H9 (cell line): ENCODE data around the gene INMT. TPM values are rescaled to one million over a fixed set of nuclear protein-coding genes. Genes with fewer than 3 reads are reported as not detected.

Experiments
- DNase-seq: peaks from one replicate; pipeline ENCODE4 v3.0.0-alpha.2; 2017
- H2AFZ ChIP-seq: one replicate; pipeline ENCODE4 v1.6.1; 2013; ENCODE audit warnings: mild to moderate bottlenecking, low read length, control low read depth, moderate library complexity
- H2AK5ac ChIP-seq: 2 replicates; pipeline ENCODE4 v1.6.1; 2013; ENCODE audit warnings: low read length, control low read depth, mixed read lengths; ENCODE audit not compliant: insufficient read length
- H2BK120ac ChIP-seq: one replicate; pipeline ENCODE4 v1.6.1; 2013; ENCODE audit warnings: low read depth, mild to moderate bottlenecking, low read length, control low read depth, inconsistent platforms; ENCODE audit not compliant: poor library complexity, severe bottlenecking
- H2BK12ac ChIP-seq: 2 replicates; pipeline ENCODE4 v1.6.1; 2013; ENCODE audit warnings: low read length, control low read depth, mixed read lengths, low read depth; ENCODE audit not compliant: insufficient read length
- H2BK15ac ChIP-seq: 2 replicates; pipeline ENCODE4 v1.6.1; 2013; ENCODE audit warnings: low read depth, low read length, control low read depth
- H2BK20ac ChIP-seq: one replicate; pipeline ENCODE4 v1.6.1; 2013; ENCODE audit warnings: low read depth, mild to moderate bottlenecking, low read length, control low read depth, inconsistent platforms; ENCODE audit not compliant: poor library complexity, severe bottlenecking
- H2BK5ac ChIP-seq: 2 replicates; pipeline ENCODE4 v1.6.1; 2013; ENCODE audit warnings: low read length, control low read depth, mixed read lengths; ENCODE audit not compliant: insufficient read length
- H3K14ac ChIP-seq: 2 replicates; pipeline ENCODE4 v1.6.1; 2013; ENCODE audit warnings: low read length, control low read depth; ENCODE audit not compliant: insufficient read depth
- H3K18ac ChIP-seq: 2 replicates; pipeline ENCODE4 v1.6.1; 2013; ENCODE audit warnings: low read depth, mild to moderate bottlenecking, mixed read lengths, low read length, control low read depth; ENCODE audit not compliant: insufficient read length
- H3K23ac ChIP-seq: 2 replicates; pipeline ENCODE4 v1.6.1; 2013; ENCODE audit warnings: low read length, control low read depth, mixed read lengths, low read depth; ENCODE audit not compliant: insufficient read length
- H3K23me2 ChIP-seq: 2 replicates; pipeline ENCODE4 v1.6.1; 2013; ENCODE audit warnings: low read depth, mild to moderate bottlenecking, mixed read lengths, low read length, control low read depth; ENCODE audit not compliant: insufficient read length, poor library complexity, severe bottlenecking
- H3K27ac ChIP-seq: 2 replicates; pipeline ENCODE4 v1.5.1; 2013; ENCODE audit warnings: low read length, control low read depth, mixed read lengths, low read depth; ENCODE audit not compliant: insufficient read length
- H3K27me3 ChIP-seq: 2 replicates; pipeline ENCODE4 v1.6.1; 2013; ENCODE audit warnings: low read length, control low read depth, inconsistent platforms; ENCODE audit not compliant: insufficient read depth
- H3K4ac ChIP-seq: 2 replicates; pipeline ENCODE4 v1.6.1; 2013; ENCODE audit warnings: low read depth, mild to moderate bottlenecking, control low read depth, inconsistent platforms, low read length, moderate library complexity
- H3K4me1 ChIP-seq: 2 replicates; pipeline ENCODE4 v1.6.1; 2013; ENCODE audit warnings: low read length, control low read depth, inconsistent platforms; ENCODE audit not compliant: insufficient read depth
- H3K4me2 ChIP-seq: 2 replicates; pipeline ENCODE4 v1.6.1; 2013; ENCODE audit warnings: low read length, control low read depth, mixed read lengths; ENCODE audit not compliant: insufficient read length, insufficient read depth
- H3K56ac ChIP-seq: 2 replicates; pipeline ENCODE4 v1.6.1; 2013; ENCODE audit warnings: low read depth, mild to moderate bottlenecking, mixed read lengths, low read length, control low read depth; ENCODE audit not compliant: insufficient read length
- H3K79me1 ChIP-seq: 2 replicates; pipeline ENCODE4 v1.6.1; 2013; ENCODE audit warnings: low read depth, mild to moderate bottlenecking, moderate library complexity, low read length, control low read depth, inconsistent platforms; ENCODE audit not compliant: insufficient read depth, poor library complexity, severe bottlenecking
- H3K79me2 ChIP-seq: 2 replicates; pipeline ENCODE4 v1.6.1; 2013; ENCODE audit warnings: low read length, control low read depth, inconsistent platforms; ENCODE audit not compliant: insufficient read depth
- H3K9ac ChIP-seq: 2 replicates; pipeline ENCODE4 v1.6.1; 2013; ENCODE audit warnings: low read length, control low read depth, mixed read lengths; ENCODE audit not compliant: insufficient read length; ENCODE audit errors: extremely low read depth
- H3K9me3 ChIP-seq: one replicate; pipeline ENCODE4 v1.6.1; 2013; ENCODE audit warnings: low read depth, low read length, inconsistent platforms; ENCODE audit not compliant: control insufficient read depth
- H3T11ph ChIP-seq: one replicate; pipeline ENCODE4 v1.6.1; 2013; ENCODE audit warnings: mild to moderate bottlenecking, low read length, control low read depth, inconsistent platforms
- H4K20me1 ChIP-seq: one replicate; pipeline ENCODE4 v1.6.1; 2013; ENCODE audit not compliant: control insufficient read depth, insufficient read length, insufficient read depth
- H4K5ac ChIP-seq: 2 replicates; pipeline ENCODE4 v1.6.1; 2013; ENCODE audit warnings: low read depth, mild to moderate bottlenecking, mixed read lengths, low read length, control low read depth; ENCODE audit not compliant: insufficient read length
- H4K8ac ChIP-seq: replicated peaks from 2 replicates; pipeline ENCODE4 v1.6.1; 2013; ENCODE audit warnings: low read length, control low read depth, mixed read lengths, low read depth; ENCODE audit not compliant: insufficient read length
- H4K91ac ChIP-seq: 2 replicates; pipeline ENCODE4 v1.6.1; 2013; ENCODE audit warnings: low read depth, mild to moderate bottlenecking, moderate library complexity, mixed read lengths, low read length, control low read depth; ENCODE audit not compliant: insufficient read length
- H3K27ac Mint-ChIP-seq, 3 experiments: 2 replicates in 2 of 3; 3 replicates in 1 of 3; pipeline ENCODE4 v1.8.0; 2020 to 2021; ENCODE audit warnings: mixed read lengths in 3 of 3, mild to moderate bottlenecking in 1 of 3, moderate library complexity in 1 of 3
- H3K27me3 Mint-ChIP-seq: 2 replicates; pipeline ENCODE4 v1.8.0; 2021; ENCODE audit warnings: low read depth, mild to moderate bottlenecking, moderate library complexity, mixed read lengths
- H3K36me3 Mint-ChIP-seq, 3 experiments: 2 replicates in 2 of 3; 3 replicates in 1 of 3; pipeline ENCODE4 v1.8.0; 2020 to 2021; ENCODE audit warnings: low read depth in 3 of 3, mixed read lengths in 3 of 3; ENCODE audit not compliant: insufficient read depth in 1 of 3
- H3K4me1 Mint-ChIP-seq, 2 experiments: 2 replicates each; pipeline ENCODE4 v1.8.0; 2020; ENCODE audit warnings: mixed read lengths in 2 of 2
- H3K4me3 Mint-ChIP-seq, 2 experiments: 2 replicates in 1 of 2; 3 replicates in 1 of 2; pipeline ENCODE4 v1.8.0; 2020 to 2021; ENCODE audit warnings: mild to moderate bottlenecking in 2 of 2, mixed read lengths in 2 of 2, moderate library complexity in 1 of 2
- H3K9me3 Mint-ChIP-seq, 2 experiments: 2 replicates in 1 of 2; 3 replicates in 1 of 2; pipeline ENCODE4 v1.8.0; 2020; ENCODE audit warnings: mild to moderate bottlenecking in 2 of 2, mixed read lengths in 2 of 2, moderate library complexity in 1 of 2
- CTCF ChIP-seq: fragments of 200-600 bp; sonication (generic); conservative IDR thresholded peaks from 3 replicates; pipeline ENCODE4 v1.8.0; 2021; ENCODE audit warnings: antibody characterized with exemption, mild to moderate bottlenecking
- whole genome bisulfite sequencing: extraction: QIAGEN DNeasy Blood & Tissue Kit; methylation state at CpG from one replicate; pipeline ENCODE4 v1.1.7; 2013; ENCODE audit warnings: missing lambda C conversion rate, low lambda C conversion rate, mixed read lengths; ENCODE audit not compliant: insufficient read length; ENCODE audit errors: extremely low coverage; 5-methylcytosine and 5-hydroxymethylcytosine counted together
- total RNA-seq: library from RNA; stranded (reverse); gene quantifications from 2 replicates; pipeline ENCODE4 v1.2.1, GENCODE V29; 2021

Gene INMT
- total RNA-seq, 1 experiment from 2014 or later = 0.70 TPM

DNA sequence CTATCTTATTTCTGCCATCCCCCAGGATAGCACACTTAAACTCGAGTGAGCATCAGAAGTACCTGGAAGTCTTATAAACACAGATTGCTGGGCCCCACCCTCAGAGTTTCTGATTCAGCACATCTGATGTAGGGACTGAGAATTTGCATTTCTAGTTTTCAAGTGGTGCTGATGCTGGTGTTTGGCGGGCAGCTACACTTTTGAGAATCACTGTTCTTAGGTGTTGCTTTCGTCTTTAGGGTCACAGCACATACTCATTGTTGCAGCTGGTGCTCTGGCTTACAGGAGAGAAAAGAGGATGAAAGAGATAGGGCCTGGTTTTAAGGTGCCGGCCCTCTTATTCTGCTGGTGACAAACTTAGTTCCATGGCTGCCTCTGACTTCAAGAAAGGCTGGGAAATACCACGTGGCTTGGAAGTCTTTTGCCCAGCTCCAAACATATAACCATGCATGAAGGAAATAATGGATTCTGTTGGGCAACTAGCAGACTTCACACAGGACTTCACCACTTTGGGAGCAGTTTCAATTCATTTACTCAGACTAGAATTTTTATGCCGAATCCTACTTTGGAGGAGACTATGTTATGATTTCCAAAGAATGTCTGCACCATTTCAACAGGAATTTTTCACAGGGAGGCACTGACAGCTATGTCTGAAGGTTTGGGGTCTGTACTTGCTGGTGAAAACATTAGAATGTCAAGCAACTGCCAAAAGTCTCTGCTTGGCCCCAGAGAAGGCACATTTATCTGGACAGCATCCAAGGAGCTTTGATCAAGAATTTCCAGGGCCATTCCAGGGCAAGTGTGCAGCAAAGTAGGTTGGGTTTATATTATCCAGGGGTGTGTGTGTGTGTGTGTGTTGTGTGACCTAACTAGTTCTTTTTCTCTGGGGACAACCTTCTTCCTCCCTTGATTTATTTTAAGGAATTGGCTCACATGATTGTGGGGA, 12.4 kb downstream of the INMT start:
- no peaks in the 10 kb centered on the region for H3K79me2 ChIP-seq

More for the DNA sequence above, 12.4 kb downstream of the INMT start:
- Histone ChIP-seq H3K9ac (no peak overlapping the region), H2AFZ (no peak overlapping the region), H2BK120ac (no peak overlapping the region), H2BK12ac (no peak overlapping the region), H3K14ac (no peak overlapping the region), H2BK20ac (no peak overlapping the region), H4K91ac (no peak overlapping the region), H4K20me1 (no peaks in the 10 kb centered on the region), H3K23me2 (no peaks in the 10 kb centered on the region), H2BK5ac (no peak overlapping the region), H2AK5ac (no peak overlapping the region), H3K56ac (no peak overlapping the region), H3K4me2 (no peak overlapping the region), H3K4ac (no peak overlapping the region), H3K18ac (no peak overlapping the region), H3K27ac (no peak overlapping the region), H3K23ac (no peak overlapping the region), H3K9me3 (no peaks in the 10 kb centered on the region), H3T11ph (no peak overlapping the region), H3K27me3 (no peaks in the 10 kb centered on the region), H4K5ac (no peak overlapping the region), H3K4me1 (no peaks in the 10 kb centered on the region), H3K79me1 (no peaks in the 10 kb centered on the region), H4K8ac (no peak overlapping the region), H2BK15ac (no peak overlapping the region)
- DNase-seq = no peak
- no peaks in the 10 kb centered on the region for H3K36me3 Mint-ChIP-seq
- no peak overlapping the region for H3K4me3 Mint-ChIP-seq
- no peak overlapping the region for H3K27ac Mint-ChIP-seq
- TF ChIP-seq CTCF = no peak
- no peaks in the 10 kb centered on the region for H3K4me1 Mint-ChIP-seq
- WGBS = no CpG with 5 or more reads among the region's 6 CpGs
- H3K9me3 Mint-ChIP-seq = no peaks in the 10 kb centered on the region
- H3K27me3 Mint-ChIP-seq = peaks cover 47% of the 10 kb centered on the region
